T-cell (primary cell): ENCODE measurements around the gene RBM38. TPM values are rescaled to one million over a fixed set of nuclear protein-coding genes. Genes with fewer than 3 reads are reported as not detected.

ENCODE experiments used
- ATAC-seq, 4 experiments: fragments of 200-7000 bp in 3 of 4; fragments of 150-1000 bp in 1 of 4; cut with Tn5 transposase; replicated peaks in 1 of 4; 1 replicate in 3 of 4; 2 replicates in 1 of 4; pipeline ENCODE4 v1.10.0; 2021; ENCODE audit warnings: moderate library complexity in 3 of 4, mild to moderate bottlenecking in 2 of 4, moderate number of reproducible peaks in 1 of 4
- CTCF ChIA-PET, 2 donors: fragments of 300-600 bp; sonication (Branson Sonifier 250); formaldehyde crosslinking; loops; one replicate each; lab custom pipeline; 2022; ENCODE audit warnings: antibody characterized with exemption in 2 of 2; lab: Charles Lee
- POLR2A ChIA-PET, 2 donors: fragments of 300-600 bp; sonication (Branson Sonifier 250); formaldehyde crosslinking; loops; one replicate each; lab custom pipeline; 2022; ENCODE audit warnings: antibody characterized with exemption in 2 of 2; lab: Charles Lee
- DNase-seq, 35 experiments: peaks; one replicate each; pipeline versions ENCODE4 v3.0.0 to v3.0.0-alpha.2; 2013 to 2023
- H3K27ac ChIP-seq: one replicate; pipeline ENCODE4 v1.5.1; 2013; ENCODE audit warnings: low read length
- H3K27me3 ChIP-seq, 2 experiments: replicated peaks in 1 of 2; 1 replicate in 1 of 2; 2 replicates in 1 of 2; pipeline versions ENCODE4 v1.6.1 to v1.7.0; 2013; ENCODE audit warnings: low read length in 1 of 2, mixed read lengths in 1 of 2; ENCODE audit not compliant: control insufficient read depth in 2 of 2, insufficient read depth in 2 of 2; ENCODE audit errors: extremely low read depth in 1 of 2
- H3K36me3 ChIP-seq, 2 donors: 1 replicate in 1 of 2; 2 replicates in 1 of 2; pipeline versions ENCODE4 v1.6.1 to v1.7.0; 2013; ENCODE audit warnings: low read length in 1 of 2; ENCODE audit not compliant: control insufficient read depth in 2 of 2, insufficient read depth in 1 of 2; ENCODE audit errors: extremely low read depth in 1 of 2
- H3K4me1 ChIP-seq, 2 experiments: 1 replicate in 1 of 2; 2 replicates in 1 of 2; pipeline versions ENCODE4 v1.6.1 to v1.7.0; 2013; ENCODE audit warnings: low read length in 2 of 2, mixed read lengths in 1 of 2; ENCODE audit not compliant: insufficient read depth in 2 of 2, control insufficient read depth in 1 of 2; ENCODE audit errors: extremely low read depth in 1 of 2
- H3K4me3 ChIP-seq, 2 donors: 1 replicate in 1 of 2; 2 replicates in 1 of 2; pipeline versions ENCODE4 v1.5.1 to v1.7.0; 2013; ENCODE audit warnings: mild to moderate bottlenecking in 2 of 2, low read length in 1 of 2, moderate library complexity in 1 of 2; ENCODE audit not compliant: control insufficient read depth in 1 of 2; ENCODE audit errors: extremely low read depth in 1 of 2
- H3K9me3 ChIP-seq: 2 replicates; pipeline ENCODE4 v1.7.0; 2013
- H3K27ac Mint-ChIP-seq, 2 donors: one replicate each; pipeline ENCODE4 v1.8.0; 2020 to 2021; ENCODE audit warnings: mild to moderate bottlenecking in 2 of 2, mixed read lengths in 2 of 2
- H3K27me3 Mint-ChIP-seq, 2 donors: one replicate each; pipeline ENCODE4 v1.8.0; 2021 to 2022; ENCODE audit warnings: mixed read lengths in 2 of 2
- H3K36me3 Mint-ChIP-seq: one replicate; pipeline ENCODE4 v1.8.0; 2021; ENCODE audit warnings: mixed read lengths
- H3K4me1 Mint-ChIP-seq, 3 donors: one replicate each; pipeline ENCODE4 v1.8.0; 2020 to 2022; ENCODE audit warnings: mixed read lengths in 3 of 3, mild to moderate bottlenecking in 1 of 3
- H3K4me3 Mint-ChIP-seq, 3 donors: one replicate each; pipeline ENCODE4 v1.8.0; 2020 to 2022; ENCODE audit warnings: mild to moderate bottlenecking in 3 of 3, mixed read lengths in 3 of 3, moderate library complexity in 3 of 3
- H3K9me3 Mint-ChIP-seq, 3 donors: one replicate each; pipeline ENCODE4 v1.8.0; 2020 to 2022; ENCODE audit warnings: mixed read lengths in 3 of 3
- WGBS: methylation state at CpG from one replicate; pipeline ENCODE4 v1.1.5; 2013; ENCODE audit warnings: missing lambda C conversion rate; ENCODE audit not compliant: insufficient coverage; 5-methylcytosine and 5-hydroxymethylcytosine counted together
- total RNA-seq, 35 experiments: library from RNA in 6 of 35; stranded (reverse) in 6 of 35; fragments of 120-200 nt in 1 of 35; gene quantifications; one replicate each; pipeline versions ENCODE4 v1.2.1 to v1.2.4 and lab custom pipeline; 2013 to 2026

Gene RBM38
- total RNA-seq, 5 donors from 2014 or later (not counting 1 experiment from before 2014, with no cell fraction given) = 111 to 271 (median 124) TPM

- ChIA-PET CTCF (no interaction called here), POLR2A (interaction anchor here in 1 of 2 donors (0.6 to 1.0 kb wide), 2 partner anchors 9 to 22 kb away, joined by 3 to 5 read pairs; no protein-coding TSS in a partner anchor)
- Histone ChIP-seq H3K27me3 (no peaks in the 10 kb centered on the region), H3K4me1 (peaks cover 20 to 84% of the 10 kb centered on the region in 2 experiments), H3K9me3 (no peaks in the 10 kb centered on the region), H3K27ac (no peak overlapping the region), H3K36me3 (peaks cover 34 to 91% of the 10 kb centered on the region in 2 donors), H3K4me3 (no peak overlapping the region)
- no peaks in the 10 kb centered on the region for H3K27me3 Mint-ChIP-seq
- 96% methylated on average over 9 of the region's 18 CpGs for WGBS
- H3K4me3 Mint-ChIP-seq = peak overlapping the region in 1 of 3 donors; percentile 28
- no peaks in the 10 kb centered on the region for H3K9me3 Mint-ChIP-seq
- ATAC-seq (no peak), DNase-seq (no peak)
- H3K4me1 Mint-ChIP-seq = peaks cover 58 to 64% (median 61%) of the 10 kb centered on the region in 3 donors
- H3K27ac Mint-ChIP-seq = peak overlapping the region in 1 of 2 donors; percentile 43
- H3K36me3 Mint-ChIP-seq = peaks cover 58% of the 10 kb centered on the region
Observed at GRCh38 chr20:57405236-57406016, 14.2 kb downstream of the RBM38 start.

GRCh38 chr20:57407541-57407956 lies 16.4 kb downstream of the RBM38 start:
- H3K27me3 ChIP-seq = no peaks in the 10 kb centered on the region
- no peaks in the 10 kb centered on the region for H3K9me3 ChIP-seq
- peaks cover 7 to 80% of the 10 kb centered on the region in 2 experiments for H3K4me1 ChIP-seq
- CTCF ChIA-PET = no interaction called here
- H3K27ac ChIP-seq = no peak overlapping the region
- peaks cover 43% of the 10 kb centered on the region for H3K36me3 Mint-ChIP-seq
- H3K9me3 Mint-ChIP-seq = no peaks in the 10 kb centered on the region
- H3K27me3 Mint-ChIP-seq = no peaks in the 10 kb centered on the region
- DNase-seq (peak in 1 of 35 experiments; percentile 37), ATAC-seq (peak in 1 of 4 experiments; percentile 4)
- H3K4me1 Mint-ChIP-seq = peaks cover 46 to 53% (median 47%) of the 10 kb centered on the region in 3 donors
- H3K27ac Mint-ChIP-seq = no peak overlapping the region
- H3K36me3 ChIP-seq = peaks cover 31 to 72% of the 10 kb centered on the region in 2 donors
- H3K4me3 Mint-ChIP-seq = peak overlapping the region in 1 of 3 donors; percentile 10
- H3K4me3 ChIP-seq = no peak overlapping the region
- POLR2A ChIA-PET = interaction anchor here in 1 of 2 donors (4.3 kb wide), 1 partner anchor 9 kb away, joined by 21 read pairs; no protein-coding TSS in a partner anchor
- 90% methylated on average over 29 of the region's 29 CpGs for WGBS

GRCh38 chr20:57408131-57408530 lies 16.9 kb downstream of the RBM38 start:
- Mint-ChIP-seq H3K36me3 (peaks cover 39% of the 10 kb centered on the region), H3K27ac (peak overlapping the region in 1 of 2 donors; percentile 22), H3K9me3 (no peaks in the 10 kb centered on the region), H3K27me3 (no peaks in the 10 kb centered on the region), H3K4me3 (no peak overlapping the region), H3K4me1 (peaks cover 41 to 50% (median 43%) of the 10 kb centered on the region in 3 donors)
- Histone ChIP-seq H3K4me3 (no peak overlapping the region), H3K9me3 (no peaks in the 10 kb centered on the region), H3K4me1 (peaks cover 3 to 77% of the 10 kb centered on the region in 2 experiments), H3K36me3 (peaks cover 30 to 66% of the 10 kb centered on the region in 2 donors), H3K27ac (no peak overlapping the region), H3K27me3 (no peaks in the 10 kb centered on the region)
- ChIA-PET POLR2A (interaction anchor here in 1 of 2 donors (4.3 kb wide), 1 partner anchor 10 kb away, joined by 21 read pairs; no protein-coding TSS in a partner anchor), CTCF (no interaction called here)
- ATAC-seq (no peak), DNase-seq (no peak)
- WGBS = 93% methylated on average over 8 of the region's 13 CpGs

GRCh38 chr20:57408536-57409233 lies 17.5 kb downstream of the RBM38 start:
- ATAC-seq (no peak), DNase-seq (no peak)
- Mint-ChIP-seq H3K9me3 (no peaks in the 10 kb centered on the region), H3K27me3 (no peaks in the 10 kb centered on the region), H3K36me3 (peaks cover 34% of the 10 kb centered on the region), H3K4me1 (peaks cover 36 to 44% (median 40%) of the 10 kb centered on the region in 3 donors), H3K4me3 (peak overlapping the region in 1 of 3 donors; percentile 25), H3K27ac (no peak overlapping the region)
- H3K4me3 ChIP-seq = no peak overlapping the region
- peaks cover 30 to 60% of the 10 kb centered on the region in 2 donors for H3K36me3 ChIP-seq
- 91% methylated on average over 10 of the region's 29 CpGs for WGBS
- no peak overlapping the region for H3K27ac ChIP-seq
- CTCF ChIA-PET = interaction anchor here in 1 of 2 donors (1.2 kb wide), 1 partner anchor 10 kb away, joined by 3 read pairs; no protein-coding TSS in a partner anchor
- H3K27me3 ChIP-seq = no peaks in the 10 kb centered on the region
- H3K4me1 ChIP-seq = peaks cover 0 to 71% of the 10 kb centered on the region in 2 experiments
- no peaks in the 10 kb centered on the region for H3K9me3 ChIP-seq
- POLR2A ChIA-PET = interaction anchor here (0.6 to 4.3 kb wide), 4 partner anchors 10 to 94 kb away, joined by 3 to 21 read pairs (median 4); no protein-coding TSS in a partner anchor

GRCh38 chr20:57409316-57409671 lies 18.1 kb downstream of the RBM38 start:
- Mint-ChIP-seq H3K27ac (no peak overlapping the region), H3K4me3 (no peak overlapping the region), H3K9me3 (no peaks in the 10 kb centered on the region), H3K36me3 (peaks cover 28% of the 10 kb centered on the region), H3K27me3 (no peaks in the 10 kb centered on the region), H3K4me1 (peaks cover 30 to 40% (median 34%) of the 10 kb centered on the region in 3 donors)
- H3K4me3 ChIP-seq = no peak overlapping the region
- ChIA-PET CTCF (interaction anchor here in 1 of 2 donors (1.2 kb wide), 1 partner anchor 11 kb away, joined by 3 read pairs; no protein-coding TSS in a partner anchor), POLR2A (interaction anchor here (0.6 to 4.3 kb wide), 4 partner anchors 11 to 93 kb away, joined by 3 to 21 read pairs (median 4); no protein-coding TSS in a partner anchor)
- 90% methylated on average over 16 of the region's 16 CpGs for WGBS
- no peak for DNase-seq
- no peak for ATAC-seq
- H3K9me3 ChIP-seq = no peaks in the 10 kb centered on the region
- peaks cover 26 to 54% of the 10 kb centered on the region in 2 donors for H3K36me3 ChIP-seq
- H3K4me1 ChIP-seq = peaks cover 0 to 65% of the 10 kb centered on the region in 2 experiments
- H3K27me3 ChIP-seq = no peaks in the 10 kb centered on the region
- H3K27ac ChIP-seq = no peak overlapping the region
